ENCODE data around the gene PIEZO2.

DNA sequence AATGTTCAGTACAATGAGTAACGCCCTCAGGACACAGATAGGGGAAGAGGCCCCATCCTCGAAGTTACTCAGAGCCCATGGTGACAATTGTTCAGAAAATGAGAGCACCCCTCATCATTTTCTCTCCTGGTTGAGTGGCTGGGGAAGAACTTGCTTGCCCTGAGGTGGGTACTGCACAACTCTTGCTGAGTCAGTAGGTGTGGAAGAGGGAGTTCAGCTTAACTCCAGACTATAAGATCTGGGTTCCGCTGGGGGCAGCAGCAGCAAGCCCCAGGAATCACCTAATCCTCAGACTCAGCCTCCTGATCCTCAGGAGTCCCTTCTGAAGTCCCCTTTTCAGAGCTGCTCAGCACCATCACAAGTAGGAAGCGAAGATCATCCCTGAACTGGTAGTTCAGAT, 123.7 kb downstream of the PIEZO2 start:
- TF ChIP-seq POLR2A (IDR thresholded peaks at IDR 0.05): no peak
- no peak for TF ChIP-seq EP300 (IDR thresholded peaks at IDR 0.05)
- TF ChIP-seq, protein P1, sequence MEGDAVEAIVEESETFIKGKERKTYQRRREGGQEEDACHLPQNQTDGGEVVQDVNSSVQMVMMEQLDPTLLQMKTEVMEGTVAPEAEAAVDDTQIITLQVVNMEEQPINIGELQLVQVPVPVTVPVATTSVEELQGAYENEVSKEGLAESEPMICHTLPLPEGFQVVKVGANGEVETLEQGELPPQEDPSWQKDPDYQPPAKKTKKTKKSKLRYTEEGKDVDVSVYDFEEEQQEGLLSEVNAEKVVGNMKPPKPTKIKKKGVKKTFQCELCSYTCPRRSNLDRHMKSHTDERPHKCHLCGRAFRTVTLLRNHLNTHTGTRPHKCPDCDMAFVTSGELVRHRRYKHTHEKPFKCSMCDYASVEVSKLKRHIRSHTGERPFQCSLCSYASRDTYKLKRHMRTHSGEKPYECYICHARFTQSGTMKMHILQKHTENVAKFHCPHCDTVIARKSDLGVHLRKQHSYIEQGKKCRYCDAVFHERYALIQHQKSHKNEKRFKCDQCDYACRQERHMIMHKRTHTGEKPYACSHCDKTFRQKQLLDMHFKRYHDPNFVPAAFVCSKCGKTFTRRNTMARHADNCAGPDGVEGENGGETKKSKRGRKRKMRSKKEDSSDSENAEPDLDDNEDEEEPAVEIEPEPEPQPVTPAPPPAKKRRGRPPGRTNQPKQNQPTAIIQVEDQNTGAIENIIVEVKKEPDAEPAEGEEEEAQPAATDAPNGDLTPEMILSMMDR (IDR thresholded peaks at IDR 0.05): no peak
